Naive B cell (primary cell): ENCODE measurements around the gene IGBP1. TPM values are rescaled to one million over a fixed set of nuclear protein-coding genes. Genes with fewer than 3 reads are reported as not detected.
A peak's percentile ranks its signal among the peaks of the same experiment; 100 is the strongest.

Experiments used
- ATAC-seq, 2 donors: fragments of 150-1000 bp; cut with Tn5 transposase; 2 replicates each; pipeline ENCODE4 v1.10.0; 2021; ENCODE audit warnings: low read depth in 2 of 2, mild to moderate bottlenecking in 2 of 2, moderate library complexity in 2 of 2
- DNase-seq: peaks from one replicate; pipeline ENCODE4 v3.0.0; 2022
- H3K27ac Mint-ChIP-seq, 6 donors: one replicate each; pipeline ENCODE4 v1.8.0; 2020 to 2022; ENCODE audit warnings: mild to moderate bottlenecking in 6 of 6, mixed read lengths in 6 of 6, moderate library complexity in 5 of 6, inconsistent platforms in 2 of 6
- H3K27me3 Mint-ChIP-seq, 3 donors: one replicate each; pipeline ENCODE4 v1.8.0; 2021 to 2022; ENCODE audit warnings: mixed read lengths in 3 of 3, mild to moderate bottlenecking in 1 of 3
- H3K36me3 Mint-ChIP-seq, 2 donors: one replicate each; pipeline ENCODE4 v1.8.0; 2020 to 2022; ENCODE audit warnings: mixed read lengths in 2 of 2, inconsistent platforms in 1 of 2, mild to moderate bottlenecking in 1 of 2
- H3K4me1 Mint-ChIP-seq, 3 donors: one replicate each; pipeline ENCODE4 v1.8.0; 2020 to 2022; ENCODE audit warnings: mixed read lengths in 3 of 3, inconsistent platforms in 1 of 3, mild to moderate bottlenecking in 1 of 3, moderate library complexity in 1 of 3
- H3K4me3 Mint-ChIP-seq, 8 donors: one replicate each; pipeline ENCODE4 v1.8.0; 2020 to 2022; ENCODE audit warnings: mild to moderate bottlenecking in 8 of 8, mixed read lengths in 8 of 8, moderate library complexity in 8 of 8, inconsistent platforms in 2 of 8
- H3K9me3 Mint-ChIP-seq, 7 donors: one replicate each; pipeline ENCODE4 v1.8.0; 2020 to 2022; ENCODE audit warnings: mixed read lengths in 7 of 7, mild to moderate bottlenecking in 5 of 7, inconsistent platforms in 2 of 7, moderate library complexity in 1 of 7
- polyA plus RNA-seq, 6 donors: library from polyadenylated mRNA; unstranded; fragments of 300-500 nt; fragmentation: Illumina TruSeq; gene quantifications; one replicate each; pipeline ENCODE4 v1.2.3, GENCODE V29; 2021; ENCODE audit warnings: low read depth in 6 of 6

IGBP1 gene
- polyA plus RNA-seq, 6 donors from 2014 or later: 54.2 to 80.6 (median 61.8) TPM

- Mint-ChIP-seq H3K27ac (no peak overlapping the region), H3K4me3 (no peak overlapping the region)
Observed at GRCh38 chrX:70128071-70128470, 5.2 kb upstream of the IGBP1 start.

GRCh38 chrX:70129816-70130215, 3.4 kb upstream of the IGBP1 start:
- peak overlapping the region in 1 of 8 donors; percentile 78 for H3K4me3 Mint-ChIP-seq
- no peaks in the 10 kb centered on the region for H3K36me3 Mint-ChIP-seq
- no peak for ATAC-seq
- peaks cover 0 to 9% (median 6%) of the 10 kb centered on the region in 3 donors for H3K27me3 Mint-ChIP-seq
- H3K27ac Mint-ChIP-seq: no peak overlapping the region
- peaks cover 7 to 13% (median 9%) of the 10 kb centered on the region in 3 donors for H3K4me1 Mint-ChIP-seq
- H3K9me3 Mint-ChIP-seq: peaks cover 0 to 2% (median 0%) of the 10 kb centered on the region in 7 donors
- no peak for DNase-seq

More at GRCh38 chrX:70128071-70128470, 5.2 kb upstream of the IGBP1 start:
- no peak for DNase-seq
- Mint-ChIP-seq H3K9me3 (peaks cover 0 to 4% (median 0%) of the 10 kb centered on the region in 7 donors), H3K36me3 (no peaks in the 10 kb centered on the region), H3K4me1 (peaks cover 0 to 4% (median 3%) of the 10 kb centered on the region in 3 donors), H3K27me3 (peaks cover 0 to 9% (median 6%) of the 10 kb centered on the region in 3 donors)
- no peak for ATAC-seq

GRCh38 chrX:70132224-70132623, 1.0 kb upstream of the IGBP1 start:
- no peak for DNase-seq
- no peaks in the 10 kb centered on the region for H3K27me3 Mint-ChIP-seq
- ATAC-seq: no peak
- peaks cover 7 to 23% (median 23%) of the 10 kb centered on the region in 3 donors for H3K4me1 Mint-ChIP-seq
- no peak overlapping the region for H3K27ac Mint-ChIP-seq
- peak overlapping the region in 2 of 8 donors; percentile 16 to 94 for H3K4me3 Mint-ChIP-seq
- no peaks in the 10 kb centered on the region for H3K36me3 Mint-ChIP-seq
- peaks cover 0 to 2% (median 0%) of the 10 kb centered on the region in 7 donors for H3K9me3 Mint-ChIP-seq

DNA sequence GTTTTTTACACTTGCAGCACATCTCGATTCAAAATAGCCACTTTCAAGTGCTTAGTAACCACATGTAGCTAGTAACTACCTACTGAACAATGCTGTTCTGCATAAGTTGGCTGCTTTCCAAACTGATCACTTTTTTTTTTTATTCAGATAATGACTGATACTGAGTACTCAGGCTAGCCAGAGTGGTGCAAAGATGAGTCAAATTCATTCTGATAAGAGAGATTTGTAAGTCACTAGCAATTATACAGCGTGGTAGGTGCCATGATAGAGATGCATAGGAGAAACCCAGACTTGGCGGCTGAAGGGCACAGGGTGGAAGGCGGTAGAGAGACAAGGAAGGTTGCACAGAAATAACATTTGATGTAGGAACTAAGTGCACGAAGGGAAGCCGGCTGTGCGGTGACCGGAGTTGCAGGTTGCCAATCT, 357 bp upstream of the IGBP1 start:
- Mint-ChIP-seq H3K4me1 (peaks cover 7 to 25% (median 23%) of the 10 kb centered on the region in 3 donors), H3K4me3 (peak overlapping the region; percentile 93 to 99 (median 96)), H3K27ac (peak overlapping the region; percentile 95 to 100 (median 98)), H3K9me3 (peaks cover 0 to 2% (median 0%) of the 10 kb centered on the region in 7 donors), H3K36me3 (no peaks in the 10 kb centered on the region), H3K27me3 (no peaks in the 10 kb centered on the region)
- DNase-seq: no peak
- ATAC-seq: no peak

DNA sequence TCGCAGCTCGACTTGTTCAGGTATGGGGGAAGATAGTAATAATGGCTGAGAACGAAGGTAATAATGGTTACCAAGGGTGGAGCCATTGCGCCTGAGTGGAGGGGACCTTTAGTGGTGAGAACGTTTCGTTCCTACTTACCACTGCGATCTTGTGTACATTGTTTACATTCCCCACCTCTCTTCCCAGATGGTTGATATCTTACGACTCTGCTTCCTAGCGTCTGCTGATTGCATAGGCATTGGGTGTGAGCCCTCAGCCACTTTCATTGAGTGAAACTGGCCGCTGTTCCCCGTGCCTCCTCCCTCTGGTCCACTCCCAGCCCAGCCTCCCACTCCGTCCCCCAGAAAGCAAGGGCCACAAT, 850 bp downstream of the IGBP1 start:
- ATAC-seq: peak; percentile 5 to 8
- Mint-ChIP-seq H3K4me1 (peaks cover 7 to 25% (median 23%) of the 10 kb centered on the region in 3 donors), H3K9me3 (peaks cover 0 to 2% (median 0%) of the 10 kb centered on the region in 7 donors), H3K27ac (peak overlapping the region; percentile 95 to 100 (median 98)), H3K36me3 (no peaks in the 10 kb centered on the region), H3K4me3 (peak overlapping the region; percentile 93 to 99 (median 96)), H3K27me3 (no peaks in the 10 kb centered on the region)
- DNase-seq: no peak

- Mint-ChIP-seq H3K4me1 (peaks cover 14 to 35% (median 18%) of the 10 kb centered on the region in 3 donors), H3K36me3 (peaks cover 4 to 12% of the 10 kb centered on the region in 2 donors), H3K9me3 (peaks cover 0 to 2% (median 0%) of the 10 kb centered on the region in 7 donors), H3K4me3 (no peak overlapping the region), H3K27me3 (no peaks in the 10 kb centered on the region), H3K27ac (no peak overlapping the region)
- ATAC-seq (no peak), DNase-seq (no peak)
Observed at GRCh38 chrX:70138622-70139021, 5.4 kb downstream of the IGBP1 start.

- no peak overlapping the region for H3K27ac Mint-ChIP-seq
Observed at GRCh38 chrX:70139736-70140135, 6.5 kb downstream of the IGBP1 start.

GRCh38 chrX:70141373-70141772, 8.1 kb downstream of the IGBP1 start:
- Mint-ChIP-seq H3K27ac (no peak overlapping the region), H3K4me3 (no peak overlapping the region), H3K27me3 (no peaks in the 10 kb centered on the region), H3K4me1 (peaks cover 0 to 23% (median 10%) of the 10 kb centered on the region in 3 donors), H3K9me3 (no peaks in the 10 kb centered on the region), H3K36me3 (peaks cover 4 to 12% of the 10 kb centered on the region in 2 donors)
- ATAC-seq: no peak
- no peak for DNase-seq

More at GRCh38 chrX:70139736-70140135, 6.5 kb downstream of the IGBP1 start:
- ATAC-seq (no peak), DNase-seq (no peak)
- Mint-ChIP-seq H3K9me3 (no peaks in the 10 kb centered on the region), H3K27me3 (no peaks in the 10 kb centered on the region), H3K36me3 (peaks cover 4 to 12% of the 10 kb centered on the region in 2 donors), H3K4me1 (peaks cover 10 to 26% (median 11%) of the 10 kb centered on the region in 3 donors), H3K4me3 (no peak overlapping the region)

GRCh38 chrX:70166601-70167590, 33.6 kb downstream of the IGBP1 start:
- no peaks in the 10 kb centered on the region for H3K9me3 Mint-ChIP-seq
- H3K27me3 Mint-ChIP-seq: no peaks in the 10 kb centered on the region
- ATAC-seq (no peak), DNase-seq (no peak)
- peaks cover 0 to 3% (median 0%) of the 10 kb centered on the region in 3 donors for H3K4me1 Mint-ChIP-seq
- peaks cover 0 to 5% of the 10 kb centered on the region in 2 donors for H3K36me3 Mint-ChIP-seq
- H3K27ac Mint-ChIP-seq: no peak overlapping the region
- no peak overlapping the region for H3K4me3 Mint-ChIP-seq

DNA sequence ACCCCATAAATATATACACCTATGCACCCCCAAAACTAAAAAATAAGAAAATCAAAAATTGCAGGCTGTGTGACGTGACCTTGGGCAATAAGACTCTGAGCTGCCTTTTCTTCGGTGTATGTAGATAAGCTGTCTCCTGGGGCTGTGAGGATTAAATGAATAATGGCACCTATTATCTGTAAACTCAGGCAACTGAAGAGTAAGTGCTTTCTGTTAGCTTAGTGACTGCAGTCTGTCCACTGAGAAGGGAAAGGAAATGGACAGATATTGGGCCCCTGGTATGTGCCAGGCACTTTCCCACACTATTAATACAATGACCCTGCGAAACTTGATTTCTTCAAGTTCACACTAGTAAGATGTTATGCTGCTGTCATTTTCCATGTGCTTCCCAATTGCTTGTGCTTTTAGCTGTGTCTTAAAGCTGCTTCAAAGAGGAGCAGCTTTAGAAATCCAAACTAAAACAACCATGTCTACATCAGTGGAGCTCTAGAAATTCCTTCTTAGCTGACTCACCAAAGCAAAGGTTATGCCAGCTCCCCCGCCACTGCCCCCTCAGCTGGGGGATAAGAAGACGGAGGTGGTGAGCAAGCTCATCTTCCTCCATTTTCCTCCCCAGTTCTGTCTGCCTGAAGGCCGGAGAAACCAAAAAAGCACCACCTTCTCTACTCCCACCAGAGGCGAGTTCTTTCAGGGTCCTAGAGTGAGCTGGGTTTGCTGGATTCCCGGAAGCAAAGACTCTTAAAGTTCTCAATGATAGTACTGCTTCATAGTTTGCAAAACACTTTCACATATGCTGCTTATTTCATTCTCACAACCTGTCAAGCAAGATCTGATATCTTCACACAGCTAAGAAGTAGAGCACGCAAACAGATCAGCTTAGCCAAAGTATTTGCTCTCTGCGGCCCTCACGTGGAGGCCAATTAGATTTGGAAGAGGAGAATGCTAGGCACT, 35.3 kb downstream of the IGBP1 start:
- H3K4me1 Mint-ChIP-seq: peaks cover 0 to 3% (median 0%) of the 10 kb centered on the region in 3 donors
- peaks cover 0 to 5% of the 10 kb centered on the region in 2 donors for H3K36me3 Mint-ChIP-seq
- DNase-seq (no peak), ATAC-seq (no peak)
- H3K4me3 Mint-ChIP-seq: no peak overlapping the region
- no peaks in the 10 kb centered on the region for H3K27me3 Mint-ChIP-seq
- no peaks in the 10 kb centered on the region for H3K9me3 Mint-ChIP-seq
- peak overlapping the region in 1 of 6 donors; percentile 4 for H3K27ac Mint-ChIP-seq

- Mint-ChIP-seq H3K9me3 (no peaks in the 10 kb centered on the region), H3K36me3 (peaks cover 0 to 5% of the 10 kb centered on the region in 2 donors), H3K4me3 (peak overlapping the region in 1 of 8 donors; percentile 9), H3K27me3 (no peaks in the 10 kb centered on the region), H3K4me1 (peaks cover 0 to 3% (median 0%) of the 10 kb centered on the region in 3 donors), H3K27ac (no peak overlapping the region)
- no peak for DNase-seq
- no peak for ATAC-seq
Observed at GRCh38 chrX:70169281-70169680, 36.0 kb downstream of the IGBP1 start.

DNA sequence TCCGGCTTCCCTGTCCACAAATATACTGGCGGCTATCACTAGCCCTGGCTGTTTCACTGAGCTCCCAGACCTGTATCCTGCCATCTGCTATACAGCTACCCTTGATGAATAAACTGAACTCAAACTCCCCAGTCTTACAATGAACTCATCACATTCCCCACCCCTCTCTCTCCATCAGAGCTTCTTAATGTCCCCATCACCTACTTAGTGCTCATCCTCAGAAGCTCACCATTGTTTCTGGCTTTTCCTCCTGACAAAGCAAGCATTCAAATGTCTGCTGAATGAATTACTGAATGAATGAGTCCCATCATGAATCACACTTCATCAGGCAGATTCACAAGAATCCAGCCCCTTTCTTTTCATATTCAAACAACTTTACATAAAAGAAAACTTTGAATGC, 38.4 kb downstream of the IGBP1 start:
- peaks cover 0 to 4% (median 1%) of the 10 kb centered on the region in 3 donors for H3K4me1 Mint-ChIP-seq
- ATAC-seq (no peak), DNase-seq (no peak)
- no peaks in the 10 kb centered on the region for H3K9me3 Mint-ChIP-seq
- H3K36me3 Mint-ChIP-seq: no peaks in the 10 kb centered on the region
- no peak overlapping the region for H3K4me3 Mint-ChIP-seq
- H3K27ac Mint-ChIP-seq: peak overlapping the region in 2 of 6 donors; percentile 4 to 5
- no peaks in the 10 kb centered on the region for H3K27me3 Mint-ChIP-seq

- H3K4me1 Mint-ChIP-seq: peaks cover 5 to 10% (median 7%) of the 10 kb centered on the region in 3 donors
- ATAC-seq (no peak), DNase-seq (no peak)
- H3K27ac Mint-ChIP-seq: no peak overlapping the region
- H3K9me3 Mint-ChIP-seq: no peaks in the 10 kb centered on the region
- no peak overlapping the region for H3K4me3 Mint-ChIP-seq
- H3K36me3 Mint-ChIP-seq: no peaks in the 10 kb centered on the region
- H3K27me3 Mint-ChIP-seq: no peaks in the 10 kb centered on the region
Observed at GRCh38 chrX:70172221-70172620, 39.0 kb downstream of the IGBP1 start.
